HG02571 (cell line): ENCODE results near the gene SVIL.

Experiments used
- ATAC-seq: cut with Tn5 transposase; IDR thresholded peaks from one replicate; pipeline ENCODE4 v1.9.1; 2021; ENCODE audit warnings: mild to moderate bottlenecking, moderate library complexity; ENCODE audit not compliant: unreplicated experiment

SVIL gene

GRCh38 chr10:29435809-29436501 lies 198.8 kb downstream of the SVIL start:
- no peak for ATAC-seq

DNA sequence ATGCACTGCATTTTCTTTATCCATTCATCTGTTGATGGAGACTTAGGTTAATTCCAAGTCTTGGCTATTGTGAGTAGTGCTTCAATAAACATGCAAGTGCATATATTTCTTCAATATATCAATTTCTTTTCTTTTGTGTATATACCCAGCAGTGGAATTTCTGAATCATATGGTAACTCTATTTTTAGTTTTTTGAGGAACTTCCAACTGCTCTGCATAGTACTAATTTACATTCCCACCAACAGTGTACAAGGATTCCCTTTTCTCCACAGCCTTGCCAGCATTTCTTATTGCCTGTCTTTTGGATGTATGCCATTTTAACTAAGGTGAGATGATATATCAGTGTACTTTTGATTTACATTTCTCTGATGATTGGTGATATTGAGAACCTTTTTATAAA lies 200.7 kb downstream of the SVIL start:
- no peak for ATAC-seq

DNA sequence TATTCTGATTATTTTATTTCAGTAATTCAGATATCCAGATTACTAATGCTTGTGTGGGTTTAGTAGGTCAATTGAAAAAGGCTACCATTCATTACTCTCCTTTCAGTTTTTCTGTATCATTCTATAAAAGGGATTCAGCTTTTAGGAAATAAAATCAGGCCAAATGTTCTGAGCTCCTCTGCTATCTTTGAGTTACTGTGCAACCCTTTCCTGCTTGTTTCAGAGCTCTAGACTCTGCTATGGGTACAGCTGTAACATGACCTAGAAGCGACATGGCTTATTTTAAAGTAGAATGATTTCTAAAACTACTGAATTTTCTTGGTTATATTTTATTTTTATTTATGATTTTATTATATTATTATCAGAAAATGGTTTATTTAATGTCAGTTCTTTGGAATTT lies 203.1 kb downstream of the SVIL start:
- no peak for ATAC-seq

GRCh38 chr10:29430101-29430500 lies 204.7 kb downstream of the SVIL start:
- no peak for ATAC-seq

DNA sequence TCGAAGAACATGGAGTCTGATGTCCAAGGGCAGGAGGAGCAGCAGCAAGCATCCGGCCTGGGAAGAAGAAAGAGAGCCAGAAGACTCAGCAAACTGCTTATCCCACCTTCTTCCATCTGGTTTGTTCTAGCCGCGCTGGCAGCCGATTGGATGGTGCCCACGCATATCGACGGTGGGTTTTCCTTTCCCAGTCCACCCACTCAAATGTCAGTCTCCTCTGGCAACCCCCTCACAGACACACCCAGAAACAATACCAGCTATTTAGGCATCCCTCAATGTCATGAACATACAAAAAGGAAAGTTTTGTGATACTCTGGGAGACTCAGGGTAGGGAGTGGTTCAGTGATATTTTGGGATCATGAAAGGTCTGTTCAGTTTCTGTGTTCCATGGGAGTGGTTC lies 206.3 kb downstream of the SVIL start:
- ATAC-seq: no peak

DNA sequence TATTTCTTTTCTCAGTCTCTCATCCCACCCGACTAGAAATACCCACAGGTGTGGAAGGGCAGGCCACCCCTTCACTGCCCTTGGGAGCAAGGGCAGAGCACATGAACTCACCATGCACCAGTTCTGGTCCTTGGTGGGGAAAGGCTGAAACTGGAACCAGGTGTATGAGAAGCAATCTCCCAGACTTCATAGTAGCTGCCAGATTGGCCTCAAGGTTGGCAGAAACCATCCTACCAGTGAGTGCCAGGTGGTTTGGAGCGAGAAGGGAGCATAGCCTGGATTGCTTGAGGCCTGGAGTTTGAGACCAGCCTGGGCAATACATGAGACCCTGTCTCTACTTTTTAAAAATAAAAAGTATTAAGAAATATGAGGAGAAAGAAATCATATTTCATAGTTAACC lies 207.1 kb downstream of the SVIL start:
- ATAC-seq: no peak

DNA sequence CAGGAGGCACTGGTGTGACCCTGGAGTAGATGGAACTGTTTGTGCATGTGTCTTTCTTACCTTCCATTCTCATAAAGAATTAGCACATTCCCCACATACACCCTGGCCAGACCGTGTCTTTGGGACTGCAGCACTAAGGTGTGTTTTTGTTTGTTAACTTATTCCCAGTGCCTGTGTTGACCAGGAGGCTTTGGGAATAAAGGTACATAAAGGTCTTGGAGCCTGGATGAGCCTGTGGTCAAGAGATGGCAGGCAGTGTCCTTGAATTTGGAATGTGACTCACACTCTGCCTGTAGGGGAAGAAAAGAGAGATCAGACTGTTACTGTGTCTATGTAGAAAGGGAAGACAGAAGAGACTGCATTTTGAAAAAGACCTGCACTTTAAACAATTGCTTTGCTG lies 208.4 kb downstream of the SVIL start:
- no peak for ATAC-seq

DNA sequence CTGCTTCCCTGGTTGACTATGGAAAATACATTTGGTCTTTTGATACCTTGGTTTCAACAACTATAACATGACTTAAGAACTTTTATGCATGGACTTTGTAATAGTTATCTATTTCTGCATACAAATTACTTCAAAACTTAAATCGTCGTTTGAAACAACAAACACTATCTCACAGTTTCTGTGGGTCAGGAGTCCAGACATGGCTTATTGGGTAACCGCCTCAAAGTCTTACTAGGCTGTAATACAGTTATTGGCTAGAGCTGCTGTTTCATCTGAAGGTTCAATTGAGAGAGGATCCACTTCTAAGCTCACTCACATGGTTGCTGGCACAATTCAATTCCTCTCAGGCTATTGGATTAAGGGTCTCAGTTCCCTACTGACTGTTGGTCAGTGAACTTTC lies 210.8 kb downstream of the SVIL start:
- ATAC-seq: no peak

DNA sequence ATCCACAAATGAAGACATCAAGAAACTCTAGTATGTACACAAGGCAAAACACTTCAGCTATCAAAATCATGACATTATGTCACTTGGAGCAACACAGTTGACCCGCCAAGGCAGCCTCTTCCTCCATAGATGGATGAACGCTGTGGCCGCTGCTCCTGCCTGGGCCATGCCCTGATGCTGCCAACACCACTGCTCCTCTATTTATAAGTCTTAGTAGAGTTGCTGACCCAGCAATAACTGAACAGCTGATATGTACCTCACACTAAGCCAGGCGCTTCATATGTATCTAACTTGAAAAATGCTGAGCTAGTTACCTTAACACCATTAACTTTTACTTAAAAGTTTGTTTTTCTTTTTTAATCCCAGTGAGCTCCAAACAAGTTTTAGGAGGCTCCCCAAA lies 214.0 kb downstream of the SVIL start:
- no peak for ATAC-seq

GRCh38 chr10:29417324-29417723 lies 217.4 kb downstream of the SVIL start:
- ATAC-seq: no peak

DNA sequence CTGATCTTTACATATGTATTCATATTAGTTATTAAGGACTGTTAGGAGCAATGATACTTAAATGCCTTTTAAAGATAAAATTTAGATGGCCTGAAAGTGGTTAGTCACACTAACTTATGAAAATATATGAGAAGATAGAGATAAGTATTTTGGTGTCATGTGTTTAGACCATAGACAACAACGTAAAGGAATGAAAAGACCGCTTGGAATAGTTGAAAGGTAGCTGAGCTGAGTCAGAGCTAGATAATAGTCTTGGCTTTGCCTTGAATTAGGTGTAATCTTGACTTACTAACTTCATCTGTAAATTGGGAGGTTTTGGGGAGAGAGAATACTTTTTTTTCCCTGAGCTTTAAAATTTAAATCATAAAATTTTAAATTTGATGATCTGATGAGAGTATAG lies 218.9 kb downstream of the SVIL start:
- ATAC-seq: no peak

DNA sequence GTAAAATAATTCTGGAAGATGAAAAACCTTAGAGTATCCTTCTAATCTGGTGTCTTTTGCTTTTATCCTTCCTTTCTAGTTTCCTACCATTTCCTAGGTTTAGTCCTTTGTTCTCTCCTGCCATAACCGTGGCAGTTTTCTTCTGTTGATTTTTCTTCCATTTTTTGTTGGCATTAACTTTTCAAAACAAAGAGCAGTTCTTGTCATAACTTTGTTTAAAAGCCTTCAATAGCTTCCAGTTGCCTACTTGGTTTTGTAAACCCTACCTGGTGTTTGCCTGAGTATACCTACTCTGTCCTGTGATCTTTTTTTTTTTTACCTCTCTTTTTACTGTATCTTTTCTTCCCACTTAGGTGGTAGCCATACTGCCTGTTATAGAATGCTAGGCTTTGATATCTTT lies 220.3 kb downstream of the SVIL start:
- no peak for ATAC-seq

DNA sequence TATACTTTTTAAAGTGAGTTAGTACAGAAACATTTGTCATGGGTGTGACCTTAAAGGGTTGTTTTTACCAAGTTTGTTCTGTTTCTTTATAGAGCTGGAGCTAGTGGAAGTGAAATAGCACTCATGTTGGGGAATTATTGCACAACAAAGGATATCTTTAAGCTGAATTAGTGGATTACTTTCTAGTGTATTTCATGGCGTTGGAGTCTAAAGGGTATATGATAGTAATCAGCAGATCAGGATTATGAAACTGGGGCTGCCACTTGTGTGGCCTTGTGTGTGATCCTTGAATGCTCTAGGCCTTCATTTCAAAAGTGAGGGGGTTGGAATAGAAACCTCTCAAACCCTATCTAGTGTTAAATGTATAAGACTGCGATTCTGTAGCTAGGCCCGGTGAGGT lies 222.3 kb downstream of the SVIL start:
- ATAC-seq: no peak

DNA sequence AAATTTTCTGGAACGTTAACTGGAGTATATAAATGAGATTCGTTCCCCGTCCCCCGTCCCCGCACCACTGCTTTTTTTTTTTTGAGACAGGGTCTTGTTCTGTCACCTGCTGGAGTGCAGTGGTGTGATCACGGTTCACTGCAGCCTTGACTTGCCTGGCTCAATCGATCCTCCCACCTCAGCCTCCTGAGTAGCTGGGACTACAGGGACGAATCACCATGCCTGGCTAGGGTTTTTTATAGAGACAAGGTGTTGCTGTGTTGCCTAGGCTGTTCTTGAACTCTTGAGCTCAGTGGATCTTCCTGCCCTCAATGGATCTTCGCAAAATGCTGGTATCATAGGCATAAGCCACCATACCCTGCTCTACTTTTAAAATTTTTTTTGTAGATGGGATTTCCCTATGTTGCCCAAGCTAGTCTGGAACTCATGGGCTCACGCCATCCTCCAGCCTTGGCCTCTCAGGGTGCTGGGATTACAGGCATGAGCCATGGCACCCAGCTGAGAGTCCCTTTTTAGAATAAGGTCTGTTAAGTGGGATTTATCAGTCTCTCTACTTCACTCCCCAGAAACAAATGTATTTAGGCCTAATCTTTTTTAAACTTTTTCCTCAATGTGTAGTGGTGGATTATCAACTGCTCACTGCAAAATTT lies 223.0 kb downstream of the SVIL start:
- ATAC-seq: no peak

- peak; percentile 70 for ATAC-seq
Observed at GRCh38 chr10:29409241-29410054, 225.3 kb downstream of the SVIL start.

- ATAC-seq: no peak
Observed at GRCh38 chr10:29408847-29409240, 225.9 kb downstream of the SVIL start.
